ENCODE results near the gene NETO1. TPM values are rescaled to one million over a fixed set of nuclear protein-coding genes. Genes with fewer than 3 reads are reported as not detected.

The NETO1 gene
- total RNA-seq, 2 experiments from 2014 or later = not detected

GRCh38 chr18:72866901-72867745 is 664 bp downstream of the NETO1 start:
- H3K27me3 Mint-ChIP-seq = peaks cover 30% of the 10 kb centered on the region
- no peaks in the 10 kb centered on the region for H3K36me3 Mint-ChIP-seq (ENCODE audit: low read depth)
- no peak overlapping the region for H3K27ac Mint-ChIP-seq
- H3K4me3 Mint-ChIP-seq = no peak overlapping the region
- H3K4me1 Mint-ChIP-seq = no peaks in the 10 kb centered on the region
- ChIA-PET CTCF (no interaction called here), POLR2A (no interaction called here)
- no peaks in the 10 kb centered on the region for H3K9me3 Mint-ChIP-seq
- DNase-seq = no peak

- POLR2A ChIA-PET = no interaction called here
- CTCF ChIA-PET = no interaction called here
- Mint-ChIP-seq H3K27ac (no peak overlapping the region), H3K9me3 (no peaks in the 10 kb centered on the region), H3K4me1 (no peaks in the 10 kb centered on the region), H3K27me3 (peaks cover 30% of the 10 kb centered on the region), H3K36me3 (ENCODE audit: low read depth) (no peaks in the 10 kb centered on the region), H3K4me3 (no peak overlapping the region)
- no peak for DNase-seq
These were observed 1.3 kb downstream of the NETO1 start for GRCh38 chr18:72866442-72866900.

- Mint-ChIP-seq H3K9me3 (no peaks in the 10 kb centered on the region), H3K27ac (no peak overlapping the region), H3K4me1 (no peaks in the 10 kb centered on the region), H3K36me3 (ENCODE audit: low read depth) (no peaks in the 10 kb centered on the region), H3K4me3 (no peak overlapping the region), H3K27me3 (peaks cover 20% of the 10 kb centered on the region)
- ChIA-PET CTCF (no interaction called here), POLR2A (no interaction called here)
- no peak for DNase-seq
These were observed 4.0 kb downstream of the NETO1 start for GRCh38 chr18:72863754-72864153.

GRCh38 chr18:72859088-72859487 is 8.7 kb downstream of the NETO1 start:
- no peak overlapping the region for H3K4me3 Mint-ChIP-seq
- H3K4me1 Mint-ChIP-seq = no peaks in the 10 kb centered on the region
- DNase-seq = no peak
- H3K36me3 Mint-ChIP-seq (ENCODE audit: low read depth) = no peaks in the 10 kb centered on the region
- H3K9me3 Mint-ChIP-seq = no peaks in the 10 kb centered on the region
- ChIA-PET POLR2A (no interaction called here), CTCF (no interaction called here)
- no peak overlapping the region for H3K27ac Mint-ChIP-seq
- no peaks in the 10 kb centered on the region for H3K27me3 Mint-ChIP-seq

- ChIA-PET CTCF (no interaction called here), POLR2A (no interaction called here)
- DNase-seq = no peak
- no peaks in the 10 kb centered on the region for H3K27me3 Mint-ChIP-seq
- H3K4me3 Mint-ChIP-seq = no peak overlapping the region
- H3K36me3 Mint-ChIP-seq (ENCODE audit: low read depth) = no peaks in the 10 kb centered on the region
- no peaks in the 10 kb centered on the region for H3K4me1 Mint-ChIP-seq
- no peak overlapping the region for H3K27ac Mint-ChIP-seq
- H3K9me3 Mint-ChIP-seq = peaks cover 3% of the 10 kb centered on the region
These were observed 18.1 kb downstream of the NETO1 start for GRCh38 chr18:72849671-72850070.

GRCh38 chr18:72848503-72849237 is 19.1 kb downstream of the NETO1 start:
- no peak for DNase-seq
- H3K27me3 Mint-ChIP-seq = no peaks in the 10 kb centered on the region
- POLR2A ChIA-PET = no interaction called here
- H3K9me3 Mint-ChIP-seq = peaks cover 3% of the 10 kb centered on the region
- CTCF ChIA-PET = no interaction called here
- H3K4me1 Mint-ChIP-seq = no peaks in the 10 kb centered on the region
- H3K27ac Mint-ChIP-seq = no peak overlapping the region
- H3K36me3 Mint-ChIP-seq (ENCODE audit: low read depth) = no peaks in the 10 kb centered on the region
- H3K4me3 Mint-ChIP-seq = no peak overlapping the region

- H3K9me3 Mint-ChIP-seq = peaks cover 3% of the 10 kb centered on the region
- ChIA-PET POLR2A (no interaction called here), CTCF (no interaction called here)
- no peak overlapping the region for H3K4me3 Mint-ChIP-seq
- H3K36me3 Mint-ChIP-seq (ENCODE audit: low read depth) = no peaks in the 10 kb centered on the region
- no peak for DNase-seq
- no peaks in the 10 kb centered on the region for H3K4me1 Mint-ChIP-seq
- H3K27me3 Mint-ChIP-seq = no peaks in the 10 kb centered on the region
- no peak overlapping the region for H3K27ac Mint-ChIP-seq
These were observed 20.0 kb downstream of the NETO1 start for GRCh38 chr18:72847771-72848170.

GRCh38 chr18:72846736-72847533 is 20.9 kb downstream of the NETO1 start:
- ChIA-PET CTCF (no interaction called here), POLR2A (no interaction called here)
- no peak for DNase-seq
- no peak overlapping the region for H3K27ac Mint-ChIP-seq
- H3K36me3 Mint-ChIP-seq (ENCODE audit: low read depth) = no peaks in the 10 kb centered on the region
- no peak overlapping the region for H3K4me3 Mint-ChIP-seq
- H3K27me3 Mint-ChIP-seq = no peaks in the 10 kb centered on the region
- H3K9me3 Mint-ChIP-seq = no peaks in the 10 kb centered on the region
- no peaks in the 10 kb centered on the region for H3K4me1 Mint-ChIP-seq

- H3K27ac Mint-ChIP-seq = no peak overlapping the region
- H3K36me3 Mint-ChIP-seq (ENCODE audit: low read depth) = no peaks in the 10 kb centered on the region
- no peaks in the 10 kb centered on the region for H3K27me3 Mint-ChIP-seq
- ChIA-PET POLR2A (no interaction called here), CTCF (no interaction called here)
- H3K4me3 Mint-ChIP-seq = no peak overlapping the region
- no peaks in the 10 kb centered on the region for H3K9me3 Mint-ChIP-seq
- no peak for DNase-seq
- no peaks in the 10 kb centered on the region for H3K4me1 Mint-ChIP-seq
These were observed 24.0 kb downstream of the NETO1 start for GRCh38 chr18:72843743-72844142.

GRCh38 chr18:72840109-72840508 is 27.7 kb downstream of the NETO1 start:
- Mint-ChIP-seq H3K36me3 (ENCODE audit: low read depth) (no peaks in the 10 kb centered on the region), H3K4me3 (no peak overlapping the region), H3K4me1 (no peaks in the 10 kb centered on the region), H3K9me3 (no peaks in the 10 kb centered on the region), H3K27me3 (no peaks in the 10 kb centered on the region), H3K27ac (no peak overlapping the region)
- CTCF ChIA-PET = no interaction called here
- POLR2A ChIA-PET = no interaction called here
- DNase-seq = no peak

GRCh38 chr18:72834731-72835130 is 33.1 kb downstream of the NETO1 start:
- Mint-ChIP-seq H3K4me1 (no peaks in the 10 kb centered on the region), H3K27me3 (no peaks in the 10 kb centered on the region), H3K36me3 (ENCODE audit: low read depth) (no peaks in the 10 kb centered on the region), H3K27ac (no peak overlapping the region), H3K9me3 (no peaks in the 10 kb centered on the region), H3K4me3 (no peak overlapping the region)
- ChIA-PET POLR2A (no interaction called here), CTCF (no interaction called here)
- DNase-seq = no peak

- H3K9me3 Mint-ChIP-seq = no peaks in the 10 kb centered on the region
- POLR2A ChIA-PET = no interaction called here
- H3K27me3 Mint-ChIP-seq = no peaks in the 10 kb centered on the region
These were observed 34.3 kb downstream of the NETO1 start for GRCh38 chr18:72833471-72833870.

GRCh38 chr18:72830109-72830508 is 37.7 kb downstream of the NETO1 start:
- ChIA-PET POLR2A (no interaction called here), CTCF (no interaction called here)
- Mint-ChIP-seq H3K27me3 (no peaks in the 10 kb centered on the region), H3K27ac (no peak overlapping the region), H3K36me3 (ENCODE audit: low read depth) (no peaks in the 10 kb centered on the region), H3K4me1 (no peaks in the 10 kb centered on the region), H3K4me3 (no peak overlapping the region), H3K9me3 (no peaks in the 10 kb centered on the region)
- no peak for DNase-seq

More at GRCh38 chr18:72833471-72833870, 34.3 kb downstream of the NETO1 start:
- H3K4me3 Mint-ChIP-seq = no peak overlapping the region
- CTCF ChIA-PET = no interaction called here
- H3K27ac Mint-ChIP-seq = no peak overlapping the region
- DNase-seq = no peak
- H3K4me1 Mint-ChIP-seq = no peaks in the 10 kb centered on the region
- H3K36me3 Mint-ChIP-seq (ENCODE audit: low read depth) = no peaks in the 10 kb centered on the region

All from activated CD4-positive, alpha-beta T cell treated with anti-CD3 and anti-CD28 coated beads, Interleukin-2, amount 10 ng/mL, durations not matched to agents 7 days and 5 days (primary cell).